NB4 (cell line): ENCODE measurements around the gene TRIP13.

Experiments
- MYC ChIP-seq: IDR thresholded peaks from 2 replicates; pipeline ENCODE4 v1.6.1; 2011; ENCODE audit warnings: low read depth, low read length
- TF ChIP-seq, protein P1 (sequence below): IDR thresholded peaks from one replicate; pipeline ENCODE4 v1.5.1; 2012; ENCODE audit warnings: low read depth, low read length

DNA sequence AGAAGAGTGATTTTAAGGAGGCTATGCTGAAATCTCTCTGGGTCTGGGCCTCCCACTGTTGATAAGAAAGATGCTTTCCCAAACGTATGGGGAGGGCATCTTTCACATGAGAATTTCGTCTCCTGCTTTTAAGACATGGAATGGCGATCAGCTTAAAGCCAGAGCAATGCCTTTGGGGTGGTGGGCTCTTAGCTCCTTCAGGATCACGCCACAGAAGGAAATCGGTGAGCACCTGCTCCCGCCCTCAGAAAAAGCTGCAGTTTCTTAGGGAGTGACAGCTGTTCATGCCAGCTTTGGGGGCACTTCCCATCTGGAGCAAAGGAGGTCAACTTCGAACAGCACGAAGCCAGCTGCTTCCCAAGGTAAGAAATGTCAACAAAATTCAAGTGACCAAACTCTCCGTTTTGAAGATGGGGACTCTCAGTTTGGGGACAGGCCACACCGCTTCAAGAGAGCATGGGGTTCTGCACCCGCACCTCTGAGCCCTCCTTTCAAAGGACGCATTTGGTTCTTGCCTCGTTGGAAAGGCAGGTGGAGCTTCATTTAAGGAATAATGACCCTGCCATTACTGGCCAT, 39.0 kb downstream of the TRIP13 start:
- TF ChIP-seq, protein P1, sequence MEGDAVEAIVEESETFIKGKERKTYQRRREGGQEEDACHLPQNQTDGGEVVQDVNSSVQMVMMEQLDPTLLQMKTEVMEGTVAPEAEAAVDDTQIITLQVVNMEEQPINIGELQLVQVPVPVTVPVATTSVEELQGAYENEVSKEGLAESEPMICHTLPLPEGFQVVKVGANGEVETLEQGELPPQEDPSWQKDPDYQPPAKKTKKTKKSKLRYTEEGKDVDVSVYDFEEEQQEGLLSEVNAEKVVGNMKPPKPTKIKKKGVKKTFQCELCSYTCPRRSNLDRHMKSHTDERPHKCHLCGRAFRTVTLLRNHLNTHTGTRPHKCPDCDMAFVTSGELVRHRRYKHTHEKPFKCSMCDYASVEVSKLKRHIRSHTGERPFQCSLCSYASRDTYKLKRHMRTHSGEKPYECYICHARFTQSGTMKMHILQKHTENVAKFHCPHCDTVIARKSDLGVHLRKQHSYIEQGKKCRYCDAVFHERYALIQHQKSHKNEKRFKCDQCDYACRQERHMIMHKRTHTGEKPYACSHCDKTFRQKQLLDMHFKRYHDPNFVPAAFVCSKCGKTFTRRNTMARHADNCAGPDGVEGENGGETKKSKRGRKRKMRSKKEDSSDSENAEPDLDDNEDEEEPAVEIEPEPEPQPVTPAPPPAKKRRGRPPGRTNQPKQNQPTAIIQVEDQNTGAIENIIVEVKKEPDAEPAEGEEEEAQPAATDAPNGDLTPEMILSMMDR = no peak
- TF ChIP-seq MYC = no peak
